Uterus (tissue), 2 donors: ENCODE measurements around the gene THBS2.
A peak's percentile ranks its signal among the peaks of the same experiment; 100 is the strongest.

Experiments
- CTCF ChIP-seq, 4 experiments: fragments of 200-600 bp in 2 of 4; fragments of 450-650 bp in 2 of 4; sonication (generic) in 2 of 4; IDR thresholded peaks; one replicate each; pipeline ENCODE4 v1.5.1; 2016 to 2019; ENCODE audit warnings: antibody characterized with exemption in 4 of 4, mild to moderate bottlenecking in 2 of 4, moderate library complexity in 1 of 4
- POLR2A ChIP-seq, 2 donors: fragments of 450-650 bp; IDR thresholded peaks; one replicate each; pipeline ENCODE4 v1.6.1; 2016; ENCODE audit warnings: antibody characterized with exemption in 2 of 2, mild to moderate bottlenecking in 1 of 2, moderate library complexity in 1 of 2

- TF ChIP-seq CTCF (IDR thresholded peaks at IDR 0.05) = no peak
- TF ChIP-seq POLR2A (IDR thresholded peaks at IDR 0.05) = peak in 1 of 2 donors; percentile 7
Measured at GRCh38 chr6:169225131-169225576, 28.5 kb downstream of the THBS2 start.
